ENCODE data around the gene OR2AT4.

DNA sequence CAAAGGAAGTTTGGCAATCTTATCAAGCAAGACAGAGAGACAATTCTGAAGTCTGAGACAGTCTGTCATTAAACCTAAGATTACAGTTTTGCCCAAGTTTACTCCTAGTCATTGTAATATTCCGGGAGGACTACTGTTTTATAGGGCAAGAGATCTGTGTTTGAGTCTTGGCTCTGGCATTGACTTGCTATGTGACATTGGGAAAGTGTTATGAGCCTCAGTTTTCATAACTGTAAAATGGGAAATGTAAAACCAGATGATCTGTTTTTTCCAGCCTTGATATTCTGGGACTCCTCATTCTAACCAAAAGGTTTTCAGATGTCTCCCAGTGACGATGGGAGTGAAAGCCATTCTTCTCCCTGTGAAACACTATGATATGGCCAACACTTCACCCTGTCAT, 29.9 kb upstream of the OR2AT4 start:
- TF ChIP-seq, protein P1, sequence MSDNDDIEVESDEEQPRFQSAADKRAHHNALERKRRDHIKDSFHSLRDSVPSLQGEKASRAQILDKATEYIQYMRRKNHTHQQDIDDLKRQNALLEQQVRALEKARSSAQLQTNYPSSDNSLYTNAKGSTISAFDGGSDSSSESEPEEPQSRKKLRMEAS (IDR thresholded peaks at IDR 0.05): no peak
- TF ChIP-seq EP300 (IDR thresholded peaks at IDR 0.05; ENCODE audit: borderline replicate concordance) (no peak), EGR1 (IDR thresholded peaks at IDR 0.05) (no peak), FOXM1 (IDR thresholded peaks at IDR 0.05; ENCODE audit: borderline replicate concordance, low read depth) (no peak), TAF1 (IDR thresholded peaks at IDR 0.05; ENCODE audit: low read depth) (no peak), YY1 (IDR thresholded peaks at IDR 0.05; ENCODE audit: low read depth) (no peak), NFIC (IDR thresholded peaks at IDR 0.05) (no peak), TEAD4 (IDR thresholded peaks at IDR 0.05) (no peak), RAD21 (IDR thresholded peaks at IDR 0.05; ENCODE audit: low read depth) (no peak)
- TF ChIP-seq, protein P2, sequence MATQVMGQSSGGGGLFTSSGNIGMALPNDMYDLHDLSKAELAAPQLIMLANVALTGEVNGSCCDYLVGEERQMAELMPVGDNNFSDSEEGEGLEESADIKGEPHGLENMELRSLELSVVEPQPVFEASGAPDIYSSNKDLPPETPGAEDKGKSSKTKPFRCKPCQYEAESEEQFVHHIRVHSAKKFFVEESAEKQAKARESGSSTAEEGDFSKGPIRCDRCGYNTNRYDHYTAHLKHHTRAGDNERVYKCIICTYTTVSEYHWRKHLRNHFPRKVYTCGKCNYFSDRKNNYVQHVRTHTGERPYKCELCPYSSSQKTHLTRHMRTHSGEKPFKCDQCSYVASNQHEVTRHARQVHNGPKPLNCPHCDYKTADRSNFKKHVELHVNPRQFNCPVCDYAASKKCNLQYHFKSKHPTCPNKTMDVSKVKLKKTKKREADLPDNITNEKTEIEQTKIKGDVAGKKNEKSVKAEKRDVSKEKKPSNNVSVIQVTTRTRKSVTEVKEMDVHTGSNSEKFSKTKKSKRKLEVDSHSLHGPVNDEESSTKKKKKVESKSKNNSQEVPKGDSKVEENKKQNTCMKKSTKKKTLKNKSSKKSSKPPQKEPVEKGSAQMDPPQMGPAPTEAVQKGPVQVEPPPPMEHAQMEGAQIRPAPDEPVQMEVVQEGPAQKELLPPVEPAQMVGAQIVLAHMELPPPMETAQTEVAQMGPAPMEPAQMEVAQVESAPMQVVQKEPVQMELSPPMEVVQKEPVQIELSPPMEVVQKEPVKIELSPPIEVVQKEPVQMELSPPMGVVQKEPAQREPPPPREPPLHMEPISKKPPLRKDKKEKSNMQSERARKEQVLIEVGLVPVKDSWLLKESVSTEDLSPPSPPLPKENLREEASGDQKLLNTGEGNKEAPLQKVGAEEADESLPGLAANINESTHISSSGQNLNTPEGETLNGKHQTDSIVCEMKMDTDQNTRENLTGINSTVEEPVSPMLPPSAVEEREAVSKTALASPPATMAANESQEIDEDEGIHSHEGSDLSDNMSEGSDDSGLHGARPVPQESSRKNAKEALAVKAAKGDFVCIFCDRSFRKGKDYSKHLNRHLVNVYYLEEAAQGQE (IDR thresholded peaks at IDR 0.05; ENCODE audit: low read depth): no peak

All from Ishikawa (cell line).